Activated CD8-positive, alpha-beta memory T cell treated with anti-CD3 and anti-CD28 coated beads for 24 hours (primary cell): Measurements from ENCODE around the gene DDIAS.
"Not testable (repeated sequence)": the region's sequence is repeated elsewhere in the genome, so short reads cannot be mapped to it uniquely, and the experiment has no call there.

Experiments used
- DNase-seq: peaks from one replicate; pipeline ENCODE4 v3.0.0-alpha.2; 2020

Gene DDIAS, protein sequence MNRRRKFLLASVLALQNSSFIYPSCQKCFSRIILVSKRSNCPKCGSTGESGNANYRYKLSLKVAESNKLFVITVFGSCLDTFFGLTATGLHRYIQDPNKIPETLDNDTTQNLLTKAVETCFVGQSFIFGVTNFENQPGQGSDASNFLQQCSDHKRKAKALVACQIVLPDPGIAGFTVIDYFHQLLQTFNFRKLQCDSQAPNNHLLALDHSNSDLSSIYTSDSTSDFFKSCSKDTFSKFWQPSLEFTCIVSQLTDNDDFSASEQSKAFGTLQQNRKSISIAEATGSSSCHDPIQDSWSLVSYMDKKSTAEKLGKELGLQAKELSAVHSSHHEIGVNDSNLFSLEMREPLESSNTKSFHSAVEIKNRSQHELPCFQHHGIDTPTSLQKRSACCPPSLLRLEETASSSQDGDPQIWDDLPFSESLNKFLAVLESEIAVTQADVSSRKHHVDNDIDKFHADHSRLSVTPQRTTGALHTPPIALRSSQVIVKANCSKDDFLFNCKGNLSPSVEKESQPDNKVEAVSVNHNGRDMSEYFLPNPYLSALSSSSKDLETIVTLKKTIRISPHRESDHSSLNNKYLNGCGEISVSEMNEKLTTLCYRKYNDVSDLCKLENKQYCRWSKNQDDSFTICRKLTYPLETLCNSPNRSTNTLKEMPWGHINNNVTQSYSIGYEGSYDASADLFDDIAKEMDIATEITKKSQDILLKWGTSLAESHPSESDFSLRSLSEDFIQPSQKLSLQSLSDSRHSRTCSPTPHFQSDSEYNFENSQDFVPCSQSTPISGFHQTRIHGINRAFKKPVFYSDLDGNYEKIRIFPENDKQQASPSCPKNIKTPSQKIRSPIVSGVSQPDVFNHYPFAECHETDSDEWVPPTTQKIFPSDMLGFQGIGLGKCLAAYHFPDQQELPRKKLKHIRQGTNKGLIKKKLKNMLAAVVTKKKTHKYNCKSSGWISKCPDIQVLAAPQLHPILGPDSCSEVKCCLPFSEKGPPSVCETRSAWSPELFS

DNA sequence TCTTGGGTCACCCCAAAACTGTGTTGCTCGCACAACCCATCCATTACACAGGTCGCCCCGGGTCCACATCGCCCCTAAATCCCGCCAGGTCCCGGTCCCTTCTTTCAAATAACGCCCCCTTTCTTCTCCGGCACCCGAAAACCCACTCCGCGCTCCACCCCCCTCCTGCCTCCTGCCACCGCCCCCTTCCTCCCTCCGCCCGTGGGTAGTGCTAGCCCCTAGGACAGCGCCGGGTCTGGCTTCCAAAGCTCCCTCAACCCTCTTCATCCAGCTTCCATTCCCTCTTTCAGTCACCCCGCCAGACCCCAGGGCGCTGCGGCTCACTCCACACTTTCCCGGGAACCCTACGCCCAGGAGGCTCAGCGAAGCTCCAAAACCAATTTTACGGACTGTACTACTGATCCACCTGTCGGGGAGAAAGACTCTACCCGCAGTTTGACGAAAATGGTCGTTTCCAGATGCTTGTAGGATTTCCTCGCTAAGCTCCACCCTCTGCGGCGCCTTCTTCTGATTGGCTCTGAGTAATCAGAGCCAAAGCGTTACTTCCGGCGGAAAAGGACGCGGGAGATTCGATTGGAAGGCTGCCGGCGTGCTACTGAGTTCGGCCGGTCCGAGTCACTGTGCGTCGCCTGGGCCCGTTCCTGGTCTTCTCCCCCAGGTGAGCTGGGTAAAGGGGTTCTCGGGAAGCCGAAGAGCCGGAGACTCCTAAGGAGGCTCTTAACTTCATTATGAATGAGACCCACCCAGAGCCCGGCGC lies at the start of gene DDIAS:
Gene DDIAS, plus strand, starts transcription at position 572 of the 757 bp plus-strand sequence. CDS start 13,003 bp downstream, outside the sequence.
- peak; percentile 93 for DNase-seq

DNA sequence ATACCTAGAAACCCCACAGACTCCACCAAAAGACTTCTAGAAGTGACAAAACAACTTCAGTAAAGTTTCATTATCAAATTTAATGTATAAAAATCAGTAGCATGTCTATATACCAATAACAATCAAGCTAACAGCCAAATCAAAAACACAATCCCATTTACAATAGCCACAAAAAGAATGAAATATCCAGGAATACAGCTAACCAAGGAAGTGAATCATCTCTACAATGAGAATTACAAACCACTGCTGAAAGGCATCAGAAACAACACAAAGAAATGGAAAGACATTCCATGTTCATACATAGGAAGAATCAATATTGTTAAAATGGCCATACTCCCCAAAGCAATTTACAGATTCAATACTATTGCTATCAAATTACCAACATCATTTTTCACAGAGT lies 47.3 kb upstream of the DDIAS start:
- no peak for DNase-seq

DNA sequence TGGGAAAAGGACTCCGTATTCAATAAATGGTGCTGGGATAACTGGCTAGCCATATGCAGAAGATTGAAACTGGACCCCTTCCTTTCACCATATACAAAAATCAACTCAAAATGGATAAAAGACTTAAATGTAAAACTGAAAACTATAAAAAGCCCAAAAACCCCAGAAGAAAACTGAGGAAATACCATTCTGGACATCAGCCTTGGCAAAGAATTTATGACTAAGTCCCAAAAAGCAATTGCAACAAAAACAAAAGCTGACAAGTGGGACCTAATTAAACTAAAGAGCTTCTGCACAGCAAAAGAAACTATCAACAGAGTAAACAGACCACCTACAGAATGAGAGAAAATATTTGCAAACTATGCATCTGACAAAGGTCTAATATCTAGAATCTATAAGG lies 46.6 kb upstream of the DDIAS start:
- DNase-seq, result not testable (repeated sequence)

DNA sequence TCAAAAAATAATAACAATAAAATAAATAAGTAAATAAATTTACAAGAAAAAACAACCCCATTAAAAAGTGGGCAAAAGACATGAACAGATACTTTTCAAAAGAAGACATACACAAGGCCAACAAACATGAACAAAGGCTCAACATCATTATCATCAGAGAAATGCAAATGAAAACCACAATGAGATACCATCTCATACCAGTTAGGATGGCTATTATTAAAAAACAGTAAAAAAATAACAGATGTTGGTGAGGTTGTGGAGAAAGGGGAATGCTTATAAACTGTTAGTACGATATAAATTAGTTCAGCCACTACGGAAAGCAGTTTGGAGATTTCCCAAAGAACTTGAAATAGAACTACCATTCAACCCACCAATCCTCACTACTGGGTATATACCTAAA lies 45.9 kb upstream of the DDIAS start:
- no peak for DNase-seq

DNA sequence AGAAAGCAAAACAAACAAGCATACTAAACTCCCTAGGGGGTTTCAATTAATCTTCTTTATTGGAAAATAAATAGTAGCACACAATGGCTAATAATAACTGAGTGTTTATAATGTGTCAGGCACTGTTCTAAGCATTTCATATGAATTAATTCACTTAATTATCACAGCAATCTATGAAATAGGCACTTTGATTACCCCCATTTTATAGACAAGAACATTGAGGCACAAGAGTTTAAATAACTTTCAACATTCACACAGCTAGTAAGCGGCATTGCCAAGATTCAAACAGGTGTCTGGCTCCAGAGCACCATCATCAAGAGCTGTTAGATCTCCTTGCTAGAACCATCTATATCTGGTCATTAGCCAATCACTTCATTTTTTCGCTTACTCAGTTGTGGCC lies 44.4 kb upstream of the DDIAS start:
- DNase-seq, result no peak

DNA sequence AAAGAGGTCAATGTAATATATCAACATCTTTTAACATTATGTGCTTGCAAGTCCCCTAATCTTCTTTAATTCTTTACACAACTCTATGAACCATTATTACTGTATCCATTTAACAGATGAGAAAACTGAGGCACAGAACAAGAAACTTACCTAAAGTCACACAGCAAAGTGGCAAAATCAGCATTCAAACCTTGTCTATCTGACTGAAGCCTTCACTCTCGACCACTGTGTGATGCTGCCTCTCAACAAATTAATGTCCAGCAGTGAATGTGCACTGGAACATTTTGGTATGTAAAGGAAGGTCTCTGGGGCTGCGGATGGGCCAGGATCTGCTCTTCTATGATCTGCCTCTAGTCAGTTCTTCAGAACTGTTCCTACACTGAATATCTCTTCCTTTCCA lies 43.4 kb upstream of the DDIAS start:
- no peak for DNase-seq

DNA sequence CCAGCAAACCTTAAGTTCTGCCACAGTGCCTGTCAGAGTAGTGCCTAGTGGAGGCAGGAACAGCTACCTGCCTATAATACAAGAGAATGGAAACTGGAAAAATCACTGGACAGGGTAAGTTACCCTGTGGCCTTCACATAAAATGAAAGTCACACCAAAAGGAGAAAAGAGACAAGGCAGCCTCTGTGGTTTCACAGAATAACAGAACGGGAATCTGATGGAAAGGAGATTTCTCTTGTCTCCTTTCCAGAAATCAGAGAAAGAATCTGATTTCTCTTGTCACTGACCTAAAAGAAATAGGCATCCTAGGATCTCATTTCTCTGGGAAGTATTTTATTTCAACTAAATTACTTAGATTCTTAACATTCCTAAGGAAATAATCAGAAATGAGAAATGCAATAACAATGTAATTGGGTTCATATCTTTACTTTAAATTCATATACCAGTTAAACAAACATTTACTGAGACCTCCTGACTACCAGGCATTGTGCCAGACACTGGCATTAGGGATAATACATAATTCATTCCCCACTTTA lies 42.9 kb upstream of the DDIAS start:
- DNase-seq, result no peak

DNA sequence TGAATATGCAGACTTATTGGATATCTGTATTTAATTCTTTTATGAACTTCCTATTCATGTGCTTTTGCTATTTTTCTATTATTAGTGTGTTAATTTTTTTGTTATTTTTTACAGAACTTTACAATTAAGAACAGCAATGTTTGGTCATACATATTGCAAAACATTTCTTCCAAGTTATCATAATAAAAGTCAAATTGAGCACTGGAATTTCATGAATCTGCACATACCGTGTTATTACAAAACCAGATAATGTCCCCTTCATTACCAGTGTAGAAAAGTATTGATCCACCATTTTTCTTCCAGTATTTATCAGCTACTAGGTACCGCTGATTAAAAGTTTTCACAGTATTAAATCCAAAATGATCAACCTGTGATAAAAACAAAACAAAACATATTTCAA lies 41.8 kb upstream of the DDIAS start:
- no peak for DNase-seq

DNA sequence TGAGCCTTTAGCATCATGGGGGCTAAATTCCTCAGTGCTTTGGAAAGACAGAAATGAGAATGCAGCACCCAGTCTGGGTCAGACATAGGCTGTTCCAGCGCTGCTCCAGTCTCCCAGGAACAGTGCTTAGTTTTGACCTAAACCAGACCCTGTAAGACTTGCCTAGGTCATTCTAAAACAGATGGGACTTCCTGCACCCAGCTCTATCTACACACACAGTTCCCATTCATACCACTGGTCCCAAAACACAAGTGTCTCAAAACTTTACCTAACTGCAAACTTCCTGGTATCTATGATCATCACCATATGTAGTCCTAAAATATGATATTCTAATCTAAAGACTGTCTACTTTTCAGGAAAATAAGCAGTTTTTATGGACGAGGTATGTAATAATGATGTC lies 39.2 kb upstream of the DDIAS start:
- DNase-seq, result no peak

DNA sequence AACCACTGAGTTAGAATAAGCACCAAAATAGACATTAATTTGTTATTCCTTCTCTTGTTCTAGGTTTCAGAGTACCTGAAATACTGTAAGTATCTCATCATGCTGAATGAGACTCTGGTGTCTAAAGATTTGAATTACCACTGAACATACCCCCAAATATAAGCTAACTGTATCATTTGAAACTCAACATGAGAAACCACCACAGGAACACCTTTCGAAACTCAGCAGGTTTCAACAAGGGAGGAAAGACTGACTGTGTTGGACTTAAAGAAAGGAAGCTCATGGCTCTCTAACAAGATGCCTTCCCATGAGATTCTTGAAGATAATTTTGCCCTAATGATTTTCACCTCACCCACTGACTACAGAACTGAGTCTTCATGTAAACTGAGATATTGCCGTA lies 38.3 kb upstream of the DDIAS start:
- no peak for DNase-seq

DNA sequence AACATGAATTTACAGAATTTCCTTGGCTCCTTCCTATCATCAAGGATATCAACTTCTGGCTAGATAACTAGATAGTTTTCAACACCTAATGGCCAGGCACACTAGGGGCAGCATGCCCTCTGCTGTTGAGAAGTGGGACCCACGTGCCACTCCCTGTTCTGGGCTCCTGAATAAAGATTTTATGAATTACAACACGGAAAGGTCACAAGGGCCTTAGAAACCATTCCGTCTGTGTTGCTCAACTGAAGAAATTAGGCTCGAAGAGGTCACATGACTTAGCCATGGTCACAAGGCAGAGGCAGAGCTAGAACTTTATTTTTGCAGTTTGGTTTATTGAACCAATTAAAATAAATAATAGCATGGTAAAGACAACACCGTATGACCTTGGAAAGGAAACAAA lies 37.3 kb upstream of the DDIAS start:
- no peak for DNase-seq

DNA sequence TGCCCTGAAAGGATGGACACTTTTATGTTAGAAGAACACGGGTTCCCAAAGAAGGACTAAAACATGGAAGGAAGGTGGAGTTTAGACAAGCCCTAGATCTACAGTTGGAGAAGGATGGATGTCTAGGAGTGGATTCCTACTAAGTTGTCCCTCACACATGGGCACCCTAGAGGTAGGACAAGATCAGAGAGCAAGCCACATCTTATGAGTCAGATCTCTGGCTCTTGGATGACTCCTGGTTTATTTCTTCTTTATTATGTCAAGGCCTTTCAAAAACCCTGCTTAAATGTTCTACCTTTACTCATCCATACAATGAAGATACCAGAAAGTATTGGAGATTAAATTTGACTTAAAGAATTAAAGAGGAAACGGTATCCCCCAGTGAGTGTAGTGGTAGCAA lies 35.7 kb upstream of the DDIAS start:
- no peak for DNase-seq

DNA sequence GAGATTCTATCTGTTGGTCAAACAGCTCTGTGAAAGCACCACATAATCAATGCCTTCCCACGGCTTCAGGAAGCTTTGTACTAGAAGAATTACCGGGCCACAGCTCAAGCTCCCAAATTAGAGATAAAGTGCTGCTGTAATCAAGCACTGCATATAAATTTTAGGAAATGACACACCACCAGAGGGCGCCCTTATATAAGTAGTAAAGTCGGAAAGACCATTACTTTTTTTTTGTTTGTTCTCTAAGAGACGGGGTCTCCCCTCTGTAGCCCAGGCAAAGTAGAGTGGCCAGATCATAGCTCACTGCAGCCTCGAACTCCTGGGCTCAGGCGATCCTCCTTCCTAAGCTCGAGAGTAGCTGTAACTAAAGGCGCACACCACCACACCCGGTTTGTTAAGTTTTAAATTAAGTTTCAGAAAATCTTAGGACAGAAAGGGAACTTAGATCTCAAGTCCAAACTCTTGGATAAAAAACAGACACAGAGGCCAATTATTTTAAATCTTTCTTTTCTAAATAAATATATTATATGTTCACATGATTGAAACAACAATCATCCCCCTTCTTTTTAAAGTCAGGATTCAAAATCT lies 33.9 kb upstream of the DDIAS start:
- DNase-seq, result peak; percentile 85

DNA sequence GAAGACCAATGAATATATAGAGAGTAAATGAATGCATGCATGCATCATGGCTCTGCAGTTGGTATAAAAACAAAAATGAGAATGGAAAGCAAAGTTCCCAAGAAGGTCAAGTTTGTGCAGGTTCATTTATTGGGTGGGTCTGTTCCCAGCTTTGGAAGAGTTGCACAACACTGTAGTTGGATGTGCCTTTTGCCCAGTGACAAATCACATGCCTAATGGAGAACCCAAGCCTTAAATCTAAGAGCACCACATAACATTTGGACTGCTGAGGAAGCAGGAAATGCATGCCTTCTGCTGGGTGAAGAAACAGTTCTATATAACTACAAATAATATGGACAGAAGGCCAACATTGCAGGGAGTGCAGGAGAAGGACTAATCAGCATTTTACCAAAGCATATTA lies 31.9 kb upstream of the DDIAS start:
- DNase-seq, result no peak

DNA sequence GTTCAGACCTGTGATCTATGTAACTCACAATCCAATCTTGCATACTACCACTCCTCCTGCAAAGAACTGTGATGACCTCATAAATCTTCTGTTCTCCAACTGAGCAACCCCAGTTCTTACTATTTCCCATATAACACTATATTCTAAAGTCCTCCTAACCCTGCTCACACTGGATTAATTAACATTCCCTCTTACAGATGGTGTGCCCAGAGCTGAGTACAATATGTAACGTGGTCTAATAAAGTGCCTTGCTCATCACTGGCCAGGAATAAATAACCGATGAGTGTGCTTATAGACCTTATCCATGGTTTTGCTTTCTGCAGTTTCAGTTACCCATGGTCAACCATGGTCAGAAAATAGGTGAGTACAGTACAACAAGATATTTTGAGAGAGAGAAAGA lies 29.9 kb upstream of the DDIAS start:
- no peak for DNase-seq

DNA sequence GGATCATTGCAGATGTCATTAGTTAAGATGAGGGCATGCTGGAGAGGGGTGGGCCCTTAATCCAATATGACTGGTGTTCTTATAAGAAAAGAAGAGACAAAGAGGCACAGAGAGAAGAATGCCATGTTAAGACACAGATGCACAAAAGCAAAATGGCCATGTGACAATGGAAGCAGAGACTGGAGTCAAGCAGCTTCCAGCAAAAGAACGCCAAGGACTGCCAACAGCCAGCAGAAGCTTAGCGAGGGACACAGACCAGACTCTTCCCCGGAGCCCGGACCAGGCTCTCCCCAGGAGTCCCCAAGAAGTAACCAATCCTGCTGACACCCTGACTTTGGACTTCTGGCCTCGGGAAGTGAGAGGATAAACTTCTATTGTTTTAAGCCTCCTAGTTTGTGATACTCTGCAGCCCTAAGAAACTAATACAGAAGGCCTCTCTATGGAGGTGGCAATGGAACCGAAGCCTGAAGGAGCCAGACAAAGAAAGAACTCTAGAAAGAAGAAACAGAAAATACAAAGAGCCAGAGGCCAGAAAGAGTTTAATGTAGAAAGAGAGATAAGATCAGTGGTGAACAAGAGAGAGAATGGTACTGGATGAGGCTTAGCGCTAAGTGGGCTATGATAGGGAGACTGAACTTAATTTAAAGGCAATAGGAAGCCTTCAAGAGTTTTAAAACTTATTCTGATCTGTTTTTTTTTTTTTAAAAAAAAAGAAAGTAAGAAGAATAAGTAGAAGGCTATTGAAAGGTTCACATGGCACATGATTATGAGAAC lies 29.0 kb upstream of the DDIAS start:
- no peak for DNase-seq

DNA sequence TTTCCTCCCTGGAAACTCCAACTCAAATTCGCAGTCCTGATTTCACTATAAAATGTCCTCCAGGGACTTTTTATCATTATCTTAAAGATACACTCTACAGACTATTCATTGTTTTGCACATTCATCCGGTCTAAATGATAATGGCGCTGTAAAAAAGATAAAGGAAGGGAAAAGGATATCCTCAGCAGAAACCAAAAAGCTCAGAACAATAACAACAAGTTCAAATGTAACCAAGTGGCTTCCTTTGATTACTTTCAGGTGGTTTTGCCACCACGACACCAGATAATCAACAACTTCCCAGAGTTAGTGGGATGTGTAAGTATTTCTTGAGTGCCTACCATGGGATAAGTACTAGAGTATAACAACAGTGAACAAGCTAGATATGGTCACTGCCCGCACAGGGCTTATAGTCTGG lies 27.6 kb upstream of the DDIAS start:
- no peak for DNase-seq

DNA sequence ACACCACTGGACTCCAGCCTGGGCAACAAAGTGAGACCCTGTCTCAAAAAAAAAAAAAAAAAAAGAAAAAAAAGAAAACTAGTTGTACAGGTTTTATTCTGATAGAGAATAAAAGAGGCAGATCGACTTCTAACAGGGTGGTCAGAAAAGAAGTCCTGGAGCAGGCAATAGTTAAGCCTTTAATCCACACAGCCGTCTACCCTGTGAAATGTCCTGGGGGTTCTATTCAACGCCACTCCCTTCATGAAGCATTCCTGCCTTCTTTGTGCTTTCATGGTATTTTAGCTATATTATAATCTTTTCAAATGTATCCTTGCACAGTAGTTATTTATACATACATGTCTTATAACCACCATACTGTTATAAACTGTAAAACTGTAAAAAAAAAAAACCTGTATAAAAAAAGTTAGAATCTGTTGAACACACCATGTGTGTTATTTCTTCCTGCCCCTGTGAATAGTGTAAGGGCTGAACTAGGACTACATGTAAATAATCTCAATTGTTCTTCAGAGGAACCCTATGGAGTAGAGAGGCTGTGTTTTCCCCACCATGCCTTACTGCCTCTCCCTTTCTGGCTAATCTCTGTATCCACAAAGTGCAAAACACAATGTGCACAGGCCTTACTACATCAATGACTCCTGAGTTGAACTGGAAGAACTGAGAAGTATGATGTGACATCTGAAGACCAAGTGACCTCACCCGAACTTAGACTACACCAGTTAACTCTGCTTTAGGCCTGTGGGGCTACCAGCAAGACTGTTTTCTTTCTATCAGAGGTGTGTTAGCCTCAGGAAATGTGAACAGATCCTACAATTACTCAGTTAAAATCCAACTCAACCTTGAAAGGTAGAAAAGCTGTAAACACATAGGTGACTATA lies 26.7 kb upstream of the DDIAS start:
- no peak for DNase-seq

DNA sequence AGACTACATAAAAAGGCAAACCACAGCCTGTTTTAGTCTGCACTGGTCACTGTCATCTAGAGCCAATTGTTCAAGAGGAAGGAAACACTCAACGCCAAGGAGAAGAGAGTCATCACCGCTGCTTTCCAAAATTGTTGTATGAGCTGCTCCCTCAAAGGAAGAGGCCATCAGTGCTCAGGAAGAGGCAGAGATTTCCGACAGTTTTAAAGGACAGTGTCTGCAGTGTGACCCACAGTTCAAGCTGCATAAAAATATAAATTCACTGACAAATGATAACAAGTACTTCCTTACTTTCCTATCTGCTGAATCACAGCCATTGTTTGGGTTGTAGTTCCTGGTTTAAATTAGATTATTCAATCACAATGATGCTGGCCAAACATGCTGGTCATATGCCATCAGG lies 17.7 kb upstream of the DDIAS start:
- no peak for DNase-seq

DNA sequence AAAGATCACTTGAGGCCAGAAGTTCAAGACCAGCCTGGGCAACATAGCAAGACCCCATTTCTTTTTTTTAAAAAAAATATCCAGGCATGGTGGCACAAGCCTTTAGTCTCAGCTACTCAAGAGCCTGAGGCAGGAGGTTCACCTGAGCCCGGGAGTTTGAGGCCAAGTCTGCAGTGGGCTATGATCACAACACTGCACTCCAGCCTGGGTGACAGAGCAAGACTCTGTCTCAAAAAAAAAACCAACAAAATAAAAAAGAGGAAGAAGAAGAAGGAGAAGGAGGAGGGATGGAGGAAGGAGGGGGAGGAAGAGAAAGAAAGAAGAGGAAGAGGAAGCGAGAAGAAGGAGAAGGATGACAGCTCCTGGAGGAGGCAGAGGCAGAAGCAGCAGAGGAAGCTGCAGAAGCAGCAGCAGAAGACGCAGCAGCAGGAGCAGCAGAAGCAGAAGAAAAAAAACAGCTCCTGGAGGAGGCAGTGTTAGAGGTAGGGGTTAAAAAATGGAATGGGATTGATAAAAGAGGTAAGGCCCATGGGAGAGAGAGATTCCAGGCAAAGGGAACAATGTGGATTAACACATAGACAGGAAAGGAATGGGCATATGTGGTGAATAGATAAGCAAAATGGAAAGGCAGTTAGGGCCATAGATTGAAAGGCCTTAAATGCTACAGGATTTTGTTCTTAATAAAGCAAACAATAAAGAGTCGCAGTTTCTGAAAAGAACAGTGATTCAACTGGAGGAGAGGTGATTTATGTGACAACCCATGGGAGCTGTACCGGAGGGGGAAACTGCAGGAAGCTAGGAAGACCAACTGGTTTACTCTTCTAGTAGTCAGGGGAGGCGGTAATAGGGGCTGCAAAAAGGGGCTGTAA lies 12.2 kb upstream of the DDIAS start:
- DNase-seq, result no peak
